ENCODE results near the gene CDT1. TPM values are rescaled to one million over a fixed set of nuclear protein-coding genes. Genes with fewer than 3 reads are reported as not detected.

The CDT1 gene
- total RNA-seq, 4 donors from 2014 or later = 0.92 to 2.0 TPM; not detected in 2

GRCh38 chr16:88810912-88811768 lies 7.6 kb downstream of the CDT1 start:
- Histone ChIP-seq H3K9me3 (no peaks in the 10 kb centered on the region), H3K27ac (peak overlapping the region; percentile 70 to 97 (median 92)), H3K4me1 (peaks cover 0 to 45% (median 22%) of the 10 kb centered on the region in 3 donors), H3K27me3 (no peaks in the 10 kb centered on the region), H3K4me3 (peak overlapping the region; percentile 56 to 68), H3K36me3 (peaks cover 0 to 27% of the 10 kb centered on the region in 2 donors)
- peak; percentile 70 for ATAC-seq
- no CpG with 5 or more reads among the region's 65 CpGs for WGBS, 2 donors (ENCODE audit: low coverage in 1 of 2)
- TF ChIP-seq EP300 (IDR thresholded peaks at IDR 0.05) = no peak
- peak; percentile 86 for TF ChIP-seq POLR2AphosphoS5 (IDR thresholded peaks at IDR 0.05)
- TF ChIP-seq CTCF (IDR thresholded peaks at IDR 0.05) = peak in 1 of 4 experiments; percentile 4
- peak; percentile 85 for TF ChIP-seq POLR2A (IDR thresholded peaks at IDR 0.05)

GRCh38 chr16:88811769-88812512 lies 8.4 kb downstream of the CDT1 start, which contains the start of gene APRT:
APRT (minus strand) TSS chr16:88811928; CDS start chr16:88811899, 29 bp downstream.
- H3K4me3 ChIP-seq = peak within 1 kb of the TSS; percentile 56 to 68
- H3K4me1 ChIP-seq = peaks cover 0 to 45% (median 22%) of the 10 kb centered on the region in 3 donors
- H3K27ac ChIP-seq = peak within 1 kb of the TSS; percentile 79 to 97 (median 92)
- no peaks in the 10 kb centered on the region for H3K27me3 ChIP-seq
- H3K36me3 ChIP-seq = peaks cover 0 to 27% of the 10 kb centered on the region in 2 donors
- TF ChIP-seq POLR2AphosphoS5 (IDR thresholded peaks at IDR 0.05) (no peak), CTCF (IDR thresholded peaks at IDR 0.05) (peak in 3 of 4 experiments; percentile 23 to 59 (median 43)), POLR2A (IDR thresholded peaks at IDR 0.05) (peak; percentile 72 to 77), EP300 (IDR thresholded peaks at IDR 0.05) (no peak)
- ATAC-seq = peak; percentile 92
- no peaks in the 10 kb centered on the region for H3K9me3 ChIP-seq
- WGBS, 2 donors (ENCODE audit: low coverage in 1 of 2) = no CpG with 5 or more reads among the region's 84 CpGs

- peak; percentile 34 for ATAC-seq
- 0 to 39% methylated on average over 1 to 17 of the region's 37 CpGs for WGBS, 2 donors (ENCODE audit: low coverage in 1 of 2)
- TF ChIP-seq POLR2AphosphoS5 (IDR thresholded peaks at IDR 0.05) (peak; percentile 3), CTCF (IDR thresholded peaks at IDR 0.05) (peak in 1 of 4 experiments; percentile 21), POLR2A (IDR thresholded peaks at IDR 0.05) (no peak)
Observed at GRCh38 chr16:88812513-88813268, 9.1 kb downstream of the CDT1 start.

GRCh38 chr16:88813269-88814143 lies 9.9 kb downstream of the CDT1 start:
- H3K27me3 ChIP-seq = no peaks in the 10 kb centered on the region
- peaks cover 0 to 45% (median 22%) of the 10 kb centered on the region in 3 donors for H3K4me1 ChIP-seq
- no peaks in the 10 kb centered on the region for H3K9me3 ChIP-seq
- H3K36me3 ChIP-seq = peaks cover 0 to 19% of the 10 kb centered on the region in 2 donors
- no peak for TF ChIP-seq POLR2A (IDR thresholded peaks at IDR 0.05)
- no peak for TF ChIP-seq EP300 (IDR thresholded peaks at IDR 0.05)
- TF ChIP-seq POLR2AphosphoS5 (IDR thresholded peaks at IDR 0.05) = no peak
- no peak for TF ChIP-seq CTCF (IDR thresholded peaks at IDR 0.05)
- no peak overlapping the region for H3K4me3 ChIP-seq
- no peak for ATAC-seq
- WGBS, 2 donors (ENCODE audit: low coverage in 1 of 2) = 42 to 47% methylated on average over 7 to 15 of the region's 26 CpGs
- peak overlapping the region in 3 of 4 donors; percentile 90 to 97 (median 93) for H3K27ac ChIP-seq

More at GRCh38 chr16:88812513-88813268, 9.1 kb downstream of the CDT1 start:
- Histone ChIP-seq H3K9me3 (no peaks in the 10 kb centered on the region), H3K27ac (peak overlapping the region; percentile 79 to 97 (median 92)), H3K4me3 (peak overlapping the region; percentile 56 to 68), H3K4me1 (peaks cover 0 to 45% (median 22%) of the 10 kb centered on the region in 3 donors), H3K27me3 (no peaks in the 10 kb centered on the region), H3K36me3 (peaks cover 0 to 27% of the 10 kb centered on the region in 2 donors)
